GM03348 (cell line): ENCODE data around the gene NDUFS6.

ENCODE experiments used
- DNase-seq: peaks from one replicate; pipeline ENCODE4 v3.0.0; 2012; ENCODE audit warnings: low spot score

NDUFS6 gene

GRCh38 chr5:1853531-1853930, 52.3 kb downstream of the NDUFS6 start:
- no peak for DNase-seq

GRCh38 chr5:1855075-1855474, 53.9 kb downstream of the NDUFS6 start:
- DNase-seq, result no peak

- no peak for DNase-seq
Measured at GRCh38 chr5:1855596-1855995, 54.4 kb downstream of the NDUFS6 start.

- DNase-seq, result no peak
Measured at GRCh38 chr5:1856596-1857255, 55.5 kb downstream of the NDUFS6 start.

- no peak for DNase-seq
Measured at GRCh38 chr5:1857256-1857600, 56.0 kb downstream of the NDUFS6 start.

- no peak for DNase-seq
Measured at GRCh38 chr5:1858436-1858835, 57.2 kb downstream of the NDUFS6 start.

GRCh38 chr5:1859099-1859498, 57.9 kb downstream of the NDUFS6 start:
- no peak for DNase-seq

- no peak for DNase-seq
Measured at GRCh38 chr5:1860021-1860610, 58.9 kb downstream of the NDUFS6 start.

GRCh38 chr5:1860949-1861348, 59.7 kb downstream of the NDUFS6 start:
- no peak for DNase-seq

GRCh38 chr5:1864896-1865440, 63.8 kb downstream of the NDUFS6 start:
- DNase-seq, result no peak

GRCh38 chr5:1865486-1865885, 64.3 kb downstream of the NDUFS6 start:
- no peak for DNase-seq
